Endothelial cell of umbilical vein (primary cell): Measurements from ENCODE around the gene TBC1D16. TPM values are rescaled to one million over a fixed set of nuclear protein-coding genes. Genes with fewer than 3 reads are reported as not detected.

Source experiments
- BruUV-seq: library from RNA; stranded (reverse); fragments of 400-500 nt; replicated peaks from 2 replicates; lab custom pipeline; 2021; lab: Mats Ljungman, UMichigan
- CTCF ChIA-PET: fragments of 300-600, 350-600 bp; sonication (Branson Sonifier 250); formaldehyde crosslinking; loops from one replicate; lab custom pipeline; 2021; ENCODE audit warnings: antibody characterized with exemption, inconsistent platforms; lab: Charles Lee
- POLR2A ChIA-PET: fragments of 300-600, 350-600 bp; sonication (Branson Sonifier 250); formaldehyde crosslinking; loops from one replicate; lab custom pipeline; 2021; ENCODE audit warnings: antibody characterized with exemption, inconsistent platforms; lab: Charles Lee
- DNase-seq: peaks from one replicate; pipeline ENCODE4 v3.0.0-alpha.2; 2011; ENCODE audit warnings: low read depth, low spot score
- FAIRE-seq: peaks from 2 replicates; lab custom pipeline; 2011; peaks lifted over from hg19 to GRCh38; lab: Jason Lieb, UNC
- H2AFZ ChIP-seq: 2 replicates; pipeline ENCODE4 v1.6.0; 2012; ENCODE audit warnings: low read depth, low read length, control low read depth, inconsistent platforms
- H3K27ac ChIP-seq: 2 replicates; pipeline ENCODE4 v1.5.1; 2011; ENCODE audit warnings: low read depth, mild to moderate bottlenecking, control low read depth, low read length, moderate library complexity; ENCODE audit not compliant: insufficient read depth
- H3K27me3 ChIP-seq, 2 experiments: 2 replicates each; pipeline versions ENCODE4 v1.6.0 to v1.6.1; 2011; ENCODE audit warnings: low read length in 2 of 2, mixed read lengths in 1 of 2; ENCODE audit not compliant: control insufficient read depth in 2 of 2, insufficient read depth in 2 of 2
- H3K36me3 ChIP-seq, 2 experiments: 2 replicates in 1 of 2; 3 replicates in 1 of 2; pipeline ENCODE4 v1.5.1; 2011; ENCODE audit warnings: low read length in 2 of 2, mild to moderate bottlenecking in 1 of 2, moderate library complexity in 1 of 2; ENCODE audit not compliant: control insufficient read depth in 2 of 2, insufficient read depth in 2 of 2; ENCODE audit errors: extremely low read depth in 1 of 2
- H3K4me1 ChIP-seq: 3 replicates; pipeline ENCODE4 v1.5.1; 2011; ENCODE audit warnings: mild to moderate bottlenecking, low read length; ENCODE audit not compliant: control insufficient read depth, insufficient read depth; ENCODE audit errors: extremely low read depth
- H3K4me2 ChIP-seq: 2 replicates; pipeline ENCODE4 v1.6.1; 2011; ENCODE audit warnings: low read length, control low read depth, mixed read lengths; ENCODE audit not compliant: insufficient read depth
- H3K4me3 ChIP-seq, 3 experiments: fragments of 200-600 bp in 1 of 3; sonication (generic), shearing (Covaris generic) in 1 of 3; replicated peaks in 1 of 3; 2 replicates each; pipeline ENCODE4 v1.5.1; 2011 to 2016; ENCODE audit warnings: control low read depth in 3 of 3, low read length in 3 of 3, mild to moderate bottlenecking in 2 of 3, inconsistent platforms in 1 of 3, low read depth in 1 of 3, moderate library complexity in 1 of 3; ENCODE audit not compliant: insufficient read depth in 1 of 3
- H3K79me2 ChIP-seq: 2 replicates; pipeline ENCODE4 v1.6.0; 2012; ENCODE audit warnings: low read length, inconsistent platforms; ENCODE audit not compliant: control insufficient read depth, insufficient read depth
- H3K9ac ChIP-seq: replicated peaks from 2 replicates; pipeline ENCODE3; 2011; ENCODE audit warnings: low read length, control low read depth; ENCODE audit not compliant: insufficient read depth; ENCODE audit errors: extremely low read depth
- H3K9me1 ChIP-seq: replicated peaks from 3 replicates; pipeline ENCODE4 v1.6.0; 2011; ENCODE audit warnings: mild to moderate bottlenecking, low read length; ENCODE audit not compliant: control insufficient read depth, insufficient read depth; ENCODE audit errors: extremely low read depth
- H3K9me3 ChIP-seq: replicated peaks from 2 replicates; pipeline ENCODE4 v1.5.1; 2012; ENCODE audit warnings: low read length, inconsistent platforms; ENCODE audit not compliant: control insufficient read depth, insufficient read depth
- H4K20me1 ChIP-seq: replicated peaks from 2 replicates; pipeline ENCODE3; 2011; ENCODE audit warnings: mild to moderate bottlenecking, low read length; ENCODE audit not compliant: control insufficient read depth, insufficient read depth; ENCODE audit errors: extremely low read depth
- EZH2 ChIP-seq: IDR thresholded peaks from 2 replicates; pipeline ENCODE4 v1.6.1; 2012; ENCODE audit warnings: borderline replicate concordance, low read depth, mild to moderate bottlenecking, moderate library complexity, low read length, inconsistent platforms; ENCODE audit not compliant: severe bottlenecking
- FOS ChIP-seq: IDR thresholded peaks from 2 replicates; pipeline ENCODE4 v1.6.1; 2011; ENCODE audit warnings: mild to moderate bottlenecking, low read length, moderate library complexity, borderline replicate concordance; ENCODE audit not compliant: insufficient read depth
- GATA2 ChIP-seq: IDR thresholded peaks from 2 replicates; pipeline ENCODE4 v1.7.0; 2011; ENCODE audit warnings: low read depth, mild to moderate bottlenecking, moderate library complexity, mixed read lengths, low read length; ENCODE audit not compliant: insufficient read length, insufficient read depth
- JUN ChIP-seq: IDR thresholded peaks from 2 replicates; pipeline ENCODE4 v1.6.1; 2011; ENCODE audit warnings: borderline replicate concordance, low read depth; ENCODE audit not compliant: insufficient read length, insufficient read depth
- MYC ChIP-seq: IDR thresholded peaks from one replicate; pipeline ENCODE4 v1.6.1; 2011; ENCODE audit warnings: mild to moderate bottlenecking, low read depth, low read length
- POLR2A ChIP-seq: IDR thresholded peaks from 2 replicates; pipeline ENCODE4 v1.6.1; 2012; ENCODE audit warnings: low read depth, mild to moderate bottlenecking, control low read depth, low read length
- POLR2AphosphoS5 ChIP-seq: IDR thresholded peaks from 2 replicates; pipeline ENCODE4 v1.6.1; 2012; ENCODE audit warnings: low read depth, mild to moderate bottlenecking, control low read depth, low read length, moderate library complexity; ENCODE audit not compliant: insufficient read depth
- dilution Hi-C: fragments of 300-500 bp; cut with MboI; formaldehyde crosslinking; loops from one replicate; pipeline ENCODE4 v1.15.0; 2019; ENCODE audit warnings: low sequenced_read_pairs; ENCODE audit not compliant: extremely low pct_ligation_motif_present
- intact Hi-C: fragments of 100-400 bp; cut with micrococcal nuclease; formaldehyde crosslinking; loops from one replicate; pipeline ENCODE4 v1.10.0; 2022
- polyA plus RNA-seq, 4 experiments: library from polyadenylated mRNA; depleted of rRNA in 3 of 4; stranded (reverse) in 3 of 4; unstranded in 1 of 4; fragments of >200 nt; gene quantifications; 2 replicates each; pipeline versions ENCODE4 v1.2.1 to v1.2.3, GENCODE V29; 2011 to 2012; ENCODE audit warnings: missing spikeins in 1 of 4
- total RNA-seq: library from RNA; stranded (reverse); gene quantifications from 2 replicates; pipeline ENCODE4 v1.2.3, GENCODE V29; 2021
- TF ChIP-seq, protein P1 (sequence below), 2 donors: IDR thresholded peaks; 1 replicate in 1 of 2; 2 replicates in 1 of 2; pipeline ENCODE4 v1.5.1; 2011; ENCODE audit warnings: low read length in 2 of 2, mild to moderate bottlenecking in 2 of 2, moderate library complexity in 2 of 2, control low read depth in 1 of 2, inconsistent platforms in 1 of 2, low read depth in 1 of 2; ENCODE audit not compliant: insufficient read depth in 1 of 2; ENCODE audit errors: extremely low read depth in 1 of 2
- TF ChIP-seq, protein P2 (sequence below): IDR thresholded peaks from 2 replicates; pipeline ENCODE4 v1.6.1; 2011; ENCODE audit not compliant: insufficient read depth, insufficient read length

The TBC1D16 gene
- total and polyA plus RNA-seq, 2 donors (not counting 3 experiments of a cell fraction or from before 2014, with no cell fraction given): 12.9 to 48.6 TPM

DNA sequence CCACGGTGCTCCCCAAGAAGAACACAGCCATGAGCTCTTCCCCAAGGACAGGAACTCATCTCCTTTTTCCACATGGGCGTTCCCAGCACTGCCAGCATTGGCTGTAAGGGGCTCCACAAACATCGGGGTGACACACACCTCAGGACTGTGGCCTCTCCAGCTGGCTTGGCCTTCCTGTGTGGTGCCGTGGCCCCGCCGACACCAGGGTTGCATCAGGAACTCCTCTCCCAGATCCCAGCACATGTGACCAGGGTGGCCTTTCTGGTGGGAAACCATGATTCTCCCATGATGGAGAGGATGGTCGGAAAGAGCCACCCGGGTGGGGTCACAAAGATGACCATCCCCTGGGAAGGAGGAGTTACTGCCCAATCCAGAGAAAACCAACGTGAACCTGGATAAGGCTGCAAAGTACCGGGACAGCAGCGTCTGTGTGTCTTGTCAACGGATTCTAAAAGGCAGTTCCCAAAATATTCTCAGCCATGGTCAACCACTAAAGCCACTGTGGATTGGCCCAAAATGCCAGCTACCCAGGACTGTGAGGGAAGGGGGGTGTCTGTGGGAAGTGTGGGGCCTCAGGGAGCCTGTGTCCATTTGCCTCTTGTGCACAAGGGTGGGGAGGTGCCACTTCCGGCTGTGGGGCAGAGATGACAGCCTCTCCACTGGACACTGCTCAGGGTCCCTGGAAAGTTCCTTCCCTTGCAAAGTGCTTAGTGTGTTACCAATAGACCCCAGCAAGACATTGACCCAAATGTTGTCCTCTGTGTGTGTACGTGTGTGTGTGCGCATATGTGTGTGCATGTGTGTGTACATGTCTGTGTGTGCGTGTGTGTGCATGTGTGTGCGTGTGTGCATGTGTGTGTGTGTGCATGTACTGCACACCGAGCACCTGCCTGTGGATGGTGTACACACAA is 118.4 kb downstream of the TBC1D16 start:
- Histone ChIP-seq H3K4me2 (no peak overlapping the region), H3K36me3 (no peaks in the 10 kb centered on the region), H4K20me1 (no peaks in the 10 kb centered on the region), H3K9ac (no peak overlapping the region), H3K27me3 (no peaks in the 10 kb centered on the region), H3K27ac (no peak overlapping the region), H3K4me3 (no peak overlapping the region), H3K9me3 (no peaks in the 10 kb centered on the region), H3K9me1 (no peaks in the 10 kb centered on the region), H3K79me2 (no peaks in the 10 kb centered on the region), H3K4me1 (peaks cover 6% of the 10 kb centered on the region), H2AFZ (no peak overlapping the region)
- no peak for DNase-seq
- intact Hi-C loops (no loop called here), dilution Hi-C loops (no loop called here)
- no TSS peak for BruUV-seq
- ChIA-PET CTCF (interaction anchor here (0.7 to 2.8 kb wide), 8 partner anchors 33 to 176 kb away, joined by 3 to 10 read pairs (median 4); no protein-coding TSS in a partner anchor), POLR2A (no interaction called here)
- no peak for FAIRE-seq
- TF ChIP-seq MYC (no peak), JUN (no peak), EZH2 (no peak), POLR2AphosphoS5 (no peak), POLR2A (no peak), GATA2 (no peak), FOS (no peak)
- TF ChIP-seq, protein P1, sequence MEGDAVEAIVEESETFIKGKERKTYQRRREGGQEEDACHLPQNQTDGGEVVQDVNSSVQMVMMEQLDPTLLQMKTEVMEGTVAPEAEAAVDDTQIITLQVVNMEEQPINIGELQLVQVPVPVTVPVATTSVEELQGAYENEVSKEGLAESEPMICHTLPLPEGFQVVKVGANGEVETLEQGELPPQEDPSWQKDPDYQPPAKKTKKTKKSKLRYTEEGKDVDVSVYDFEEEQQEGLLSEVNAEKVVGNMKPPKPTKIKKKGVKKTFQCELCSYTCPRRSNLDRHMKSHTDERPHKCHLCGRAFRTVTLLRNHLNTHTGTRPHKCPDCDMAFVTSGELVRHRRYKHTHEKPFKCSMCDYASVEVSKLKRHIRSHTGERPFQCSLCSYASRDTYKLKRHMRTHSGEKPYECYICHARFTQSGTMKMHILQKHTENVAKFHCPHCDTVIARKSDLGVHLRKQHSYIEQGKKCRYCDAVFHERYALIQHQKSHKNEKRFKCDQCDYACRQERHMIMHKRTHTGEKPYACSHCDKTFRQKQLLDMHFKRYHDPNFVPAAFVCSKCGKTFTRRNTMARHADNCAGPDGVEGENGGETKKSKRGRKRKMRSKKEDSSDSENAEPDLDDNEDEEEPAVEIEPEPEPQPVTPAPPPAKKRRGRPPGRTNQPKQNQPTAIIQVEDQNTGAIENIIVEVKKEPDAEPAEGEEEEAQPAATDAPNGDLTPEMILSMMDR (IDR thresholded peaks at IDR 0.05; ENCODE audit: extremely low read depth in 1 of 2, insufficient read depth in 1 of 2, low read depth in 1 of 2, low read length in 2 of 2): no peak
- TF ChIP-seq, protein P2, sequence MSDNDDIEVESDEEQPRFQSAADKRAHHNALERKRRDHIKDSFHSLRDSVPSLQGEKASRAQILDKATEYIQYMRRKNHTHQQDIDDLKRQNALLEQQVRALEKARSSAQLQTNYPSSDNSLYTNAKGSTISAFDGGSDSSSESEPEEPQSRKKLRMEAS: no peak
